ENCODE results near the gene MPST. TPM values are rescaled to one million over a fixed set of nuclear protein-coding genes. Genes with fewer than 3 reads are reported as not detected.
"Not testable (repeated sequence)": the region's sequence is repeated elsewhere in the genome, so short reads cannot be mapped to it uniquely, and the experiment has no call there.

MPST gene
- polyA plus RNA-seq, 1 donor = 134 TPM

DNA sequence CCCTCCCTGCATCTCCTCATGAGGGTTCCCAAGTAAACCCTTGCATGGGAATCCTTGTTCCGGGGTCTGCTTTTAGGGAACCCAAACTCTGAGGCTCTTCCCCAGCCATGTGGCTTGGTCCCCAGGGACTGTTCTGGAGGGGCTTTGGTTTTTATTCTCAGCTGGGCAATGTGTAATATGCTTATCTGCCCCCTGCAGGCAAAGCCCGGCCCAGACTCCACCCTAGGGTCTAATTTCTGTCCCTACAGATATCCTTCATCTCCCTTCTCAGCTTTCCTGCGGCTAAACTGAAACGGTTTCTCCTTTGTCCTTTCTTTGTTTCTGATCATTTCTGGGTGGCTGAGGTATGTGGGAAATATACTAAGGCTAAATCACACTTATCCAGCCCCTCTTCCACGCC is 37.4 kb upstream of the MPST start:
- no peak for DNase-seq
- H3K36me3 ChIP-seq (ENCODE audit: control insufficient read depth, insufficient read depth, low read length) = no peaks in the 10 kb centered on the region
- H3K9me3 ChIP-seq (ENCODE audit: control insufficient read depth, low read depth, low read length) = peaks cover 5% of the 10 kb centered on the region
- 20% methylated on average over 1 of the region's 5 CpGs for WGBS (ENCODE audit: insufficient coverage, low lambda C conversion rate)
- peaks cover 5% of the 10 kb centered on the region for H3K27me3 ChIP-seq (ENCODE audit: control insufficient read depth, insufficient read depth, low read length)
- no peak overlapping the region for H3K4me3 ChIP-seq (ENCODE audit: low read length)
- H3K27ac ChIP-seq (ENCODE audit: low read length) = no peak overlapping the region
- H3K4me1 ChIP-seq (ENCODE audit: control insufficient read depth, insufficient read depth, low read length) = peaks cover 8% of the 10 kb centered on the region

DNA sequence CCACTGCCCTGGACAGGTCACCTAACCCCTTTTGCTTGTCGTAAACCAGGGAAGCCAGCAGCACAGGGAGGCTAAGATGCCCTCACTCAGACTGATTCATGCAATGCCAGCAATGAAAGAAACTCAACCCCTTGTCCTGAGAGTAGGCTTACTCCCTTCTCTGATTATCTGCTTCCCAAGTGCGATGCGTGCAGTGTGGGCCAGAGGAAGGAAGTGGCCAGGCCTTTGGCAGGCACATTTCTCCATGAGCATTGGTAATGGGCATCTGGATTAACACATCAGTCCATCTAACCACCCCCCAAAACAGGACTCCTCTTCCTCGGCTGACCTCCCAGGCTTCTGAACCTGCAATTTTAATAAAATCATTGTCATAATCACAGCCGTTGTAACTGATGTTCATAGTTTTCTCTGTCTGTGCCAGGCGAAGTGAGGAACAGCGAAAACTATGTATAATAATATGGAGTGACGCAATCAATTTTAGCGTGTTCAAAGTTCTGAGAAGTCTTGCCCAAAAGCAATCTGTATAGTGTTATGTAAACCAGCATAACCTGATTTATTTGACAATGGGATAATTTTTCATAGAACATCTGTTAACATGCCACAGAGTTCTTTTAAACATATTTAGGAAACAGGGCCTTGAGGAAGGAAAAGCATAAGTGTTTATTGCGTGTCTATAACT is 34.2 kb upstream of the MPST start:
- H3K27ac ChIP-seq (ENCODE audit: low read length) = no peak overlapping the region
- H3K36me3 ChIP-seq (ENCODE audit: control insufficient read depth, insufficient read depth, low read length) = no peaks in the 10 kb centered on the region
- H3K4me3 ChIP-seq (ENCODE audit: low read length) = no peak overlapping the region
- H3K27me3 ChIP-seq (ENCODE audit: control insufficient read depth, insufficient read depth, low read length) = peaks cover 16% of the 10 kb centered on the region
- DNase-seq = no peak
- whole genome bisulfite sequencing (ENCODE audit: insufficient coverage, low lambda C conversion rate) = 87% methylated on average over 4 of the region's 10 CpGs
- peaks cover 3% of the 10 kb centered on the region for H3K4me1 ChIP-seq (ENCODE audit: control insufficient read depth, insufficient read depth, low read length)
- peaks cover 5% of the 10 kb centered on the region for H3K9me3 ChIP-seq (ENCODE audit: control insufficient read depth, low read depth, low read length)

DNA sequence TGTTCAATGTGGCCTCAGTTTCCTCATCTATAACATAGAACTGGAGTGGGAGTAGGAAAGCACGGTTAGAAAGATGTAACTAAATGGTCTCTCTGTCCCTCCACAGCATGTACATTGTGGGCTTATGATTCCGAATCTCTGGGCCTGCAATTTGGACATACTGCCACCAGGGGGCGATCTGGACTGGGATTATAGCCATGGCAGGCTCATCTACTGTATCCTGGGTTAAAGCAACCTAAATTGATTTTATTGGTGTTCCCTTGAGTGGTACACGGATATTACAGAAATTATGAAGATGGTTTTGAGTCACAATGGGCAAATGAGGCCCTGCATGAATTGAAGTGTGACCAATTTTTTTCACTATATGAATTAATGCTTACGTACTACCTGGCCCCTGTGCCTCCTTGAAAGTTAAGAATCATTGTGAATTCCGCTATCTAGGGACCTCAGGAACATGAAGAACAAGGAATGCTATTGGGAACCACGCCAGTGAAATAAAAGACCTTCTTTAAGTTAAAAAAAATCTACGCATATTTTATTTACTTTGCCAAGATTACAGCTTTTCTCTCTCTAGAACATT is 33.2 kb upstream of the MPST start:
- 100% methylated on average over 1 of the region's 8 CpGs for WGBS (ENCODE audit: insufficient coverage, low lambda C conversion rate)
- Histone ChIP-seq H3K27me3 (ENCODE audit: control insufficient read depth, insufficient read depth, low read length) (peaks cover 25% of the 10 kb centered on the region), H3K27ac (ENCODE audit: low read length) (no peak overlapping the region), H3K9me3 (ENCODE audit: control insufficient read depth, low read depth, low read length) (peaks cover 5% of the 10 kb centered on the region), H3K4me3 (ENCODE audit: low read length) (no peak overlapping the region), H3K36me3 (ENCODE audit: control insufficient read depth, insufficient read depth, low read length) (no peaks in the 10 kb centered on the region), H3K4me1 (ENCODE audit: control insufficient read depth, insufficient read depth, low read length) (peaks cover 3% of the 10 kb centered on the region)
- DNase-seq = no peak

DNA sequence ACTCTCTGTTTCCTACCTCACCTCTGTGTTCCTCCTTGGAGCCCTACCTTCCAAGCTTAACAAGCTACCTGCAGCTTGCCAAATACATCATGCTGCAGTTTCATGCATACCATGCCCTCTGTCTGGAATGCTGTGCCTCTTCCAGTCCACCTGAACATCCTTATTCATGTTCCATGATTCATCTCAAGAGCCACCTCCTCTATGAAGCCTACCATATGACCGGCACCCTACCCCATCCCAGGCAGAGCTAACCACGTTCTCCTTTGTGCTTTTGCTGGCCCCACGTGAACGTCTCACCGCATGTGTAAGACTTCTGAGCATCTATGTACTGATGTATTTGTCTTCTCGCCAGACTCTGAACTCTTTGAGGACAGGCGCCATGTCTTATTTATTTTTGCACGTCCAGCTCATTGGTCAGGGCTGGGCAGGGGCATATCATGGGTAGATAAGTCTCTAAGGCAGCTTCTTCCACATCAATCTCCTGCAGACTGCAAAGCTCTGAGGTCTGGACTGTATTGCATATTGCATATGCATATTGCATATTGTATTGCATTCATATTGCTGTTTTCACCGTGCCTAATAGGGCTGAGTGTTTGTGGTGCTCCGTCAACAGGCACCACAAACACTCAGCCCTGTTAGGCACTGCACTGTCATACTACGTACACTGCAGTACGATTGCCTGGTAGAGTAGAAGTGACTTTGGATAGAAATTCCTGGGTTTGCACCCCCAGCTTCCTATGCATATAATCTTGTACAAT is 31.3 kb upstream of the MPST start:
- Histone ChIP-seq H3K27ac (ENCODE audit: low read length) (no peak overlapping the region), H3K36me3 (ENCODE audit: control insufficient read depth, insufficient read depth, low read length) (no peaks in the 10 kb centered on the region), H3K9me3 (ENCODE audit: control insufficient read depth, low read depth, low read length) (peaks cover 5% of the 10 kb centered on the region), H3K4me1 (ENCODE audit: control insufficient read depth, insufficient read depth, low read length) (no peaks in the 10 kb centered on the region), H3K27me3 (ENCODE audit: control insufficient read depth, insufficient read depth, low read length) (peaks cover 26% of the 10 kb centered on the region), H3K4me3 (ENCODE audit: low read length) (no peak overlapping the region)
- WGBS (ENCODE audit: insufficient coverage, low lambda C conversion rate) = no CpG with 5 or more reads among the region's 12 CpGs
- DNase-seq = no peak

DNA sequence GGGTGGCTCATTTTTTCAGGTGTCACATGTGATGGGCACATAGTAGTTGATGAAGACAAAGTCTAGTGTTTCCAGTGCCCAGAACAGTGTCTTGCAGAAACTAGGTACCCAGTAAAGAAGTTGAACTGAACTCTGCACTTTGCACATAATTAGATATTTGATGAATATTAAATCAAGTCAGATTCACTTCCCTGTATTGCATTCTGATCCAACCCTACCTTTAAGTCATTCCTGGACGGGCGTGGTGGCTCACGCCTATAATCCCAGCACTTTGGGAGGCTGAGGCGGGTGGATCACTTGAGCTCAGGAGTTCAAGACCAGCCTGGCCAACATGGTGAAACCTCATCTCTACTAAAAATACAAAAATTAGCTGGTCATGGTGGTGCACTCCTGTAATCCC is 30.5 kb upstream of the MPST start:
- no CpG with 5 or more reads among the region's 4 CpGs for WGBS (ENCODE audit: insufficient coverage, low lambda C conversion rate)
- not testable (repeated sequence) for H3K4me3 ChIP-seq (ENCODE audit: low read length); H3K4me1 ChIP-seq (ENCODE audit: control insufficient read depth, insufficient read depth, low read length); H3K27ac ChIP-seq (ENCODE audit: low read length); DNase-seq; H3K36me3 ChIP-seq (ENCODE audit: control insufficient read depth, insufficient read depth, low read length); H3K9me3 ChIP-seq (ENCODE audit: control insufficient read depth, low read depth, low read length)
- peaks cover 26% of the 10 kb centered on the region for H3K27me3 ChIP-seq (ENCODE audit: control insufficient read depth, insufficient read depth, low read length)

DNA sequence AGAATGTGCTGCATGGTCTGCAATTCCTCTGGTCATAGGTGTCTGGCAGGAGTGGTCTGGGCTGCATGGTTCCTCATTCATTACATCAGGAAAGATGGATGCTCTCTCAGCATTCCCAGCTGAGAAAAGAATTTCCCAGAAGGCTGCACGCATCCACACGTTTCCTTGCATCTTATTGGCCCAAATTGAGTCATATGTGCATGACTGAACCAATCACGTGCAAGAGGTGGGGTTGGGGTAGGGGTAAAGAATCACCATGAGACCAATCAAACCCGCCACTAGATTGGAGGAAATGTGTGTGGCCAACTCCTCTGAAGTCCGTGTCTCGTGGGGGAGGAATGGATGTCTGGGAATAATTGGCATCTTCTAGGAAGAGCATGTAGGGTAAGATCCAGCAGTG is 29.1 kb upstream of the MPST start:
- no peak for DNase-seq

DNA sequence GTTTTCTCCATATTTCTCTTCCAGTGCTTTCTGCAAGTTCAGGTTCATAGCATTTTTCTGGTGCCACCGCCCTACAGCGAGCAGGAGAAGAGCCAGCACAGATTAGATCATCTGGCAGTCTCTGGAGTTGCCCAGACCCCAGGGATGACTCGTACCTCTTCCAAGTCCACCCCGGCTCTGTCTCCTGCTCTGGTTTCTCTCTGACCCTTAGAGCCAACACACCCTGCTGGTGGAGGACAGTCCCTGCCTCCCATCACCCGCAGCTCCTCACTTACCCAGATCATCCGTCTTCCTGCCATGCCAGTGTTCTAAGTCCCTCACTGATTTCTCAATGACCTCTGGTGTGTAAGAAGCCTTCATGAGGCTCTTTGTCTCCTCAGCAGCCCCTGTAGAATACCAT is 28.3 kb upstream of the MPST start:
- H3K4me1 ChIP-seq (ENCODE audit: control insufficient read depth, insufficient read depth, low read length) = no peaks in the 10 kb centered on the region
- H3K4me3 ChIP-seq (ENCODE audit: low read length) = no peak overlapping the region
- no peak overlapping the region for H3K27ac ChIP-seq (ENCODE audit: low read length)
- WGBS (ENCODE audit: insufficient coverage, low lambda C conversion rate) = no CpG with 5 or more reads among the region's 6 CpGs
- peaks cover 23% of the 10 kb centered on the region for H3K27me3 ChIP-seq (ENCODE audit: control insufficient read depth, insufficient read depth, low read length)
- no peak for DNase-seq
- no peaks in the 10 kb centered on the region for H3K36me3 ChIP-seq (ENCODE audit: control insufficient read depth, insufficient read depth, low read length)
- peaks cover under 1% of the 10 kb centered on the region for H3K9me3 ChIP-seq (ENCODE audit: control insufficient read depth, low read depth, low read length)

More for the DNA sequence above, 29.1 kb upstream of the MPST start:
- Histone ChIP-seq H3K36me3 (ENCODE audit: control insufficient read depth, insufficient read depth, low read length) (no peaks in the 10 kb centered on the region), H3K27ac (ENCODE audit: low read length) (no peak overlapping the region), H3K4me1 (ENCODE audit: control insufficient read depth, insufficient read depth, low read length) (no peaks in the 10 kb centered on the region), H3K4me3 (ENCODE audit: low read length) (no peak overlapping the region), H3K9me3 (ENCODE audit: control insufficient read depth, low read depth, low read length) (peaks cover 5% of the 10 kb centered on the region), H3K27me3 (ENCODE audit: control insufficient read depth, insufficient read depth, low read length) (peaks cover 23% of the 10 kb centered on the region)
- WGBS (ENCODE audit: insufficient coverage, low lambda C conversion rate) = 67% methylated on average over 1 of the region's 6 CpGs

DNA sequence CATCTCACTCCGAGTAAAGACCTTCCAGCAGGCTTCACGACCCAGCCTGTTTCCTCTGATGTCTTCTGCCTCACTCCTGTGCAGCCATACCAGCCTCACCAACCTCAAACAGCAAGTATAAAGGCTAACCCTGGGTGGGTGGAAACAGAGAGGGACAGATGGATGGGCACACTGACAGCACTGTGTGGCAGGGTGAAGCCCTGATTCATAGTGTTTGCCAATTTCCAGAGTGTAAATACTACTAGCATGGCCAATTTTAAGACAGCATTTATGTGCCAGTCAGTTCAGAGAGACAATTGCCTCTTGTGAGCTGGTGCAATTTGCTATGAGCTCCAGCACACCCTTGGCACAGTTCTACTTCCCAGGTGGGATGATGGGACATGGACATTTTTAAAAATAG is 21.8 kb upstream of the MPST start:
- DNase-seq = no peak
- no CpG with 5 or more reads among the region's 2 CpGs for WGBS (ENCODE audit: insufficient coverage, low lambda C conversion rate)
- Histone ChIP-seq H3K9me3 (ENCODE audit: control insufficient read depth, low read depth, low read length) (no peaks in the 10 kb centered on the region), H3K27ac (ENCODE audit: low read length) (no peak overlapping the region), H3K4me3 (ENCODE audit: low read length) (no peak overlapping the region), H3K27me3 (ENCODE audit: control insufficient read depth, insufficient read depth, low read length) (no peaks in the 10 kb centered on the region), H3K36me3 (ENCODE audit: control insufficient read depth, insufficient read depth, low read length) (no peaks in the 10 kb centered on the region), H3K4me1 (ENCODE audit: control insufficient read depth, insufficient read depth, low read length) (no peaks in the 10 kb centered on the region)

DNA sequence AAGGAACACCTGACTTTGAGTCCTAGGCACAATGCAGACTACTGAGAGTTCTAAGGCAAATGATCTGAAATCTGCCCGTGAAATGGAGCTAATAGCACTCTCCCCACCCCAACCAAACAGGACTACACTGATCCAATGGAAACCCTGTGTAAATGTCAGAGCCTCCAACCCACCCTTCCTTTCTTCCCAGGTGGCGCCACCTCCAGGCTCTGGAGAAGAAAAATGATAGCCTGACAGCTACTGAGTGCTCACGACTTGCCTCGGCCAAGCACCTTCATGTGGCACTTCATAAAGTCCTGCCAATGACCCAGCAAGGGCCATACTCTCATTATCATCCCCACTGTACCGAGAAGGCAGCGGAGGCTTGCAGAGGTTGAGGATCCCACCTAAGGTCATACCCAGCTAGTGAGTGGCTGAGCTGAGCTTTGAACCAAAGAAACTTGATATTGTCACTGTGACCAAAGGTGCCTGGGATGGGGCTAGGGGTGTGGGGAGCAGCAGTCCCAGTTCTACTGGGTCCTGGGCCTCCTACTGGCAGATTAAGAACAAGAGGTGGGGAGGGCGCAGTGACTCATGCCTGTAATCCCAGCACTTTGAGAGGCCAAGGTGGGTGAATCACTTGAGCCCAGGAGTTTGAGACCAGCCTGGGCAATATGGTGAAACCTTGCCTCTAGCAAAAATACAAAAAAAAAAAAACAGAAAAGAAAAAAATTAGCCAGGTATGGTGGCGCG is 20.8 kb upstream of the MPST start:
- Histone ChIP-seq H3K36me3 (ENCODE audit: control insufficient read depth, insufficient read depth, low read length) (no peaks in the 10 kb centered on the region), H3K27ac (ENCODE audit: low read length) (no peak overlapping the region), H3K27me3 (ENCODE audit: control insufficient read depth, insufficient read depth, low read length) (no peaks in the 10 kb centered on the region), H3K4me3 (ENCODE audit: low read length) (no peak overlapping the region), H3K4me1 (ENCODE audit: control insufficient read depth, insufficient read depth, low read length) (no peaks in the 10 kb centered on the region), H3K9me3 (ENCODE audit: control insufficient read depth, low read depth, low read length) (no peaks in the 10 kb centered on the region)
- WGBS (ENCODE audit: insufficient coverage, low lambda C conversion rate) = no CpG with 5 or more reads among the region's 9 CpGs
- DNase-seq = no peak

DNA sequence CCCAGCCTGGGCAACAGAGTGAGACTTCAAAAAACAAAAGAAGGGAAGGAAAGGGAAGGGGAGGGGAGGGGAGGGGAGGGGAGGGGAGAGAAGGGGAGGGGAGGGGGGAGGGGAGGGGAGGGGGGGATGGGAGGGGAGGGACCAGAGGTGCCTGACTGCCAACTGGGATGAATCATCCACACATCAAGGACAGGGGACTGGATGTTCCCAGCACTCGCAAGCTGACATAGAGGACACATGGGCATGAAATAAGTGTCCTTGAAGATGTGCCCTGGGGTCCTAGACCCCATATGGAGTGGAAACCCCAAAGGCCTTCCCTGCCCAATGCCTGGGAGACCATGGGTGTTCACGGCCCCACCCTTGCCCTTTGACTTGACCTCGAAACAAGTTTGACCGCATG is 20.1 kb upstream of the MPST start:
- Histone ChIP-seq H3K4me1 (ENCODE audit: control insufficient read depth, insufficient read depth, low read length) (no peaks in the 10 kb centered on the region), H3K27me3 (ENCODE audit: control insufficient read depth, insufficient read depth, low read length) (no peaks in the 10 kb centered on the region), H3K27ac (ENCODE audit: low read length) (no peak overlapping the region), H3K4me3 (ENCODE audit: low read length) (no peak overlapping the region), H3K9me3 (ENCODE audit: control insufficient read depth, low read depth, low read length) (no peaks in the 10 kb centered on the region), H3K36me3 (ENCODE audit: control insufficient read depth, insufficient read depth, low read length) (no peaks in the 10 kb centered on the region)
- no peak for DNase-seq
- WGBS (ENCODE audit: insufficient coverage, low lambda C conversion rate) = no CpG with 5 or more reads among the region's 4 CpGs
